Measurements from ENCODE around the gene PER3. TPM values are rescaled to one million over a fixed set of nuclear protein-coding genes. Genes with fewer than 3 reads are reported as not detected.

PER3 gene
- polyA plus RNA-seq, 1 donor (not counting 4 experiments of a cell fraction or from before 2014, with no cell fraction given): 7.0 TPM

DNA sequence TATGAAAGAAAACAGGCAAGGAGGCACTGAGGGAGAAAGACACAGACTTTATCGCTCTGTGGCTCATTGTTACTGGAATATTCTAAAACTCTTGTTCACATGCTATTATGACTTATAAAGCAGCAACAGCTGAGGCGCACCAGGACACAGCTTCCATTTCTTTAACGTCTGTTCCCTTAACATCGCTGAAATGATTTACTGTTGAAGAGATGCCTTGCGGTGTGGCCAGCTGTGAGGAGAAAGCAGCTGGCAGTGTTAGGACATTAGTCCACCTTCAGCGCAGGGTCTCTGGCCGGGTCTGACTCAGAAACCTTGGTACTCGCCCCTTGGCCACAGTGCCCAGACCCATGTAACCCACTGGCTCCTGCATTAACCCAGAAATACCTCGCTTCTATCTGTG is 3.1 kb upstream of the PER3 start:
- Histone ChIP-seq H3K4me2 (ENCODE audit: control insufficient read depth, extremely low read depth, insufficient read depth, low read depth, low read length) (no peak overlapping the region), H3K36me3 (ENCODE audit: control insufficient read depth in 2 of 2, extremely low read depth in 1 of 2, insufficient read depth in 2 of 2, low read length in 2 of 2) (peaks cover 13 to 20% of the 10 kb centered on the region in 2 experiments), H2AFZ (ENCODE audit: control insufficient read depth, low read length) (no peak overlapping the region), H3K9me3 (ENCODE audit: control insufficient read depth, low read depth, low read length) (no peaks in the 10 kb centered on the region), H3K27me3 (ENCODE audit: control insufficient read depth, extremely low read depth, insufficient read depth, low read length) (no peaks in the 10 kb centered on the region), H3K27ac (ENCODE audit: control insufficient read depth, insufficient read depth, low read length) (no peak overlapping the region), H4K20me1 (ENCODE audit: control insufficient read depth, extremely low read depth, insufficient read depth, low read length) (no peaks in the 10 kb centered on the region), H3K79me2 (ENCODE audit: control insufficient read depth, insufficient read depth, low read length) (peaks cover 3% of the 10 kb centered on the region), H3K9ac (ENCODE audit: control insufficient read depth, extremely low read depth, insufficient read depth, low read length) (no peak overlapping the region), H3K4me1 (ENCODE audit: control insufficient read depth, extremely low read depth, insufficient read depth, low read length) (peaks cover 7% of the 10 kb centered on the region), H3K9me1 (ENCODE audit: control insufficient read depth, extremely low read depth, insufficient read depth, low read length) (no peaks in the 10 kb centered on the region), H3K4me3 (ENCODE audit: control insufficient read depth in 2 of 3, extremely low read depth in 1 of 3, insufficient read depth in 2 of 3, low read depth in 1 of 3, low read length in 3 of 3) (no peak overlapping the region)
- DNase-seq (ENCODE audit: low read depth, low spot score) (no peak), FAIRE-seq (no peak)
- dilution Hi-C loops (cut with MboI; ENCODE audit: extremely low pct_ligation_motif_present, low sequenced_read_pairs): no loop called here
- TF ChIP-seq, protein P1, sequence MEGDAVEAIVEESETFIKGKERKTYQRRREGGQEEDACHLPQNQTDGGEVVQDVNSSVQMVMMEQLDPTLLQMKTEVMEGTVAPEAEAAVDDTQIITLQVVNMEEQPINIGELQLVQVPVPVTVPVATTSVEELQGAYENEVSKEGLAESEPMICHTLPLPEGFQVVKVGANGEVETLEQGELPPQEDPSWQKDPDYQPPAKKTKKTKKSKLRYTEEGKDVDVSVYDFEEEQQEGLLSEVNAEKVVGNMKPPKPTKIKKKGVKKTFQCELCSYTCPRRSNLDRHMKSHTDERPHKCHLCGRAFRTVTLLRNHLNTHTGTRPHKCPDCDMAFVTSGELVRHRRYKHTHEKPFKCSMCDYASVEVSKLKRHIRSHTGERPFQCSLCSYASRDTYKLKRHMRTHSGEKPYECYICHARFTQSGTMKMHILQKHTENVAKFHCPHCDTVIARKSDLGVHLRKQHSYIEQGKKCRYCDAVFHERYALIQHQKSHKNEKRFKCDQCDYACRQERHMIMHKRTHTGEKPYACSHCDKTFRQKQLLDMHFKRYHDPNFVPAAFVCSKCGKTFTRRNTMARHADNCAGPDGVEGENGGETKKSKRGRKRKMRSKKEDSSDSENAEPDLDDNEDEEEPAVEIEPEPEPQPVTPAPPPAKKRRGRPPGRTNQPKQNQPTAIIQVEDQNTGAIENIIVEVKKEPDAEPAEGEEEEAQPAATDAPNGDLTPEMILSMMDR (optimal IDR thresholded peaks at IDR 0.05 in 1 of 3, IDR thresholded peaks at IDR 0.05 in 1 of 3, conservative IDR thresholded peaks at IDR 0.05 in 1 of 3; ENCODE audit: extremely low read depth in 1 of 3, insufficient read depth in 2 of 3, low read length in 3 of 3): no peak
- no peak for TF ChIP-seq EZH2 (IDR thresholded peaks at IDR 0.05; ENCODE audit: low read length)

DNA sequence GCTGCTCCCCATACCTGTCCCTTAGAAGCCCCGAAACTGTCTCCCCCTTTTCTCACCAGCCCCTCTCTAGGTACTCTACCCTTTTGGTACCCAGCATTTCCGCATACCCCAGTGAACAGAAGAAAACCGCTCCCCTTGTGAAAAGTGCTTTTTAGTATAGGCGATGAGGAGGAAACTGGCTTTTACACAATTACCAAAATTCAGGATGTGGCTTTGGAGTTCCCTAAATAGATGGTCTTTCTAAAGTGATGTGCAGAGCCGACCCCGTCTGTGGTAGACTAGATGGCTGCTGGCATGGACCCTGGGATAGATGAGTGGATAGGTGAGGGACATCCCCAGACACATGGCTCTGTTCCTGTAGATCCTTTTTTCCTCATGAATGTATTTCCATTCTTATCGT is 2.6 kb upstream of the PER3 start:
- Histone ChIP-seq H3K4me1 (ENCODE audit: control insufficient read depth, extremely low read depth, insufficient read depth, low read length) (peaks cover 7% of the 10 kb centered on the region), H3K27ac (ENCODE audit: control insufficient read depth, insufficient read depth, low read length) (no peak overlapping the region), H2AFZ (ENCODE audit: control insufficient read depth, low read length) (no peak overlapping the region), H3K9ac (ENCODE audit: control insufficient read depth, extremely low read depth, insufficient read depth, low read length) (no peak overlapping the region), H3K36me3 (ENCODE audit: control insufficient read depth in 2 of 2, extremely low read depth in 1 of 2, insufficient read depth in 2 of 2, low read length in 2 of 2) (peaks cover 11 to 21% of the 10 kb centered on the region in 2 experiments), H3K4me3 (ENCODE audit: control insufficient read depth in 2 of 3, extremely low read depth in 1 of 3, insufficient read depth in 2 of 3, low read depth in 1 of 3, low read length in 3 of 3) (no peak overlapping the region), H3K79me2 (ENCODE audit: control insufficient read depth, insufficient read depth, low read length) (peaks cover 2% of the 10 kb centered on the region), H3K4me2 (ENCODE audit: control insufficient read depth, extremely low read depth, insufficient read depth, low read depth, low read length) (no peak overlapping the region), H4K20me1 (ENCODE audit: control insufficient read depth, extremely low read depth, insufficient read depth, low read length) (no peaks in the 10 kb centered on the region), H3K9me3 (ENCODE audit: control insufficient read depth, low read depth, low read length) (no peaks in the 10 kb centered on the region), H3K27me3 (ENCODE audit: control insufficient read depth, extremely low read depth, insufficient read depth, low read length) (no peaks in the 10 kb centered on the region), H3K9me1 (ENCODE audit: control insufficient read depth, extremely low read depth, insufficient read depth, low read length) (no peaks in the 10 kb centered on the region)
- FAIRE-seq (no peak), DNase-seq (ENCODE audit: low read depth, low spot score) (no peak)
- no peak for TF ChIP-seq EZH2 (IDR thresholded peaks at IDR 0.05; ENCODE audit: low read length)
- TF ChIP-seq, protein P1 (optimal IDR thresholded peaks at IDR 0.05 in 1 of 3, IDR thresholded peaks at IDR 0.05 in 1 of 3, conservative IDR thresholded peaks at IDR 0.05 in 1 of 3; ENCODE audit: extremely low read depth in 1 of 3, insufficient read depth in 2 of 3, low read length in 3 of 3): no peak
- dilution Hi-C loops (cut with MboI; ENCODE audit: extremely low pct_ligation_motif_present, low sequenced_read_pairs): no loop called here
